GM12872 (cell line): ENCODE results near the gene LGALS14.

Source experiments
- TF ChIP-seq, protein P1 (sequence below): IDR thresholded peaks from 3 replicates; pipeline ENCODE4 v1.5.1; 2011; ENCODE audit warnings: low read depth, mild to moderate bottlenecking, low read length, moderate library complexity; ENCODE audit not compliant: insufficient read depth

The LGALS14 gene

DNA sequence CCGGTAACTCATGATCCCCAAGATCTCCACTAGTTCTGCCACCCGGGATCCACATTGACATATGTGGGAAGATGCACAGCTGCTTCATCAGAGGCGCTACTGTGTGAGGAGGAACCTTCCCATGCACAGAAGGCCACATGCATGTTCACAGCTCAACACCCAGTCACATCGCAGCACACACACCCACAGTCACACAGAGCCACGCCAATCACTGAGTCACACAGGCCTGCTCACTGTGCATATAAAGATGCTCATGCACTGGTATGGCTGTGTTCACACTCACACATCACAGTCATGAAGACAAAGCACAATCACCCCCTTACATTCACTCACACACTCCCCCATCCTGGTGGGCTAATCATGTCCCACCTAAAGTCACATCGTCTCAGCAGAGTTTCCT is 23.8 kb downstream of the LGALS14 start:
- TF ChIP-seq, protein P1, sequence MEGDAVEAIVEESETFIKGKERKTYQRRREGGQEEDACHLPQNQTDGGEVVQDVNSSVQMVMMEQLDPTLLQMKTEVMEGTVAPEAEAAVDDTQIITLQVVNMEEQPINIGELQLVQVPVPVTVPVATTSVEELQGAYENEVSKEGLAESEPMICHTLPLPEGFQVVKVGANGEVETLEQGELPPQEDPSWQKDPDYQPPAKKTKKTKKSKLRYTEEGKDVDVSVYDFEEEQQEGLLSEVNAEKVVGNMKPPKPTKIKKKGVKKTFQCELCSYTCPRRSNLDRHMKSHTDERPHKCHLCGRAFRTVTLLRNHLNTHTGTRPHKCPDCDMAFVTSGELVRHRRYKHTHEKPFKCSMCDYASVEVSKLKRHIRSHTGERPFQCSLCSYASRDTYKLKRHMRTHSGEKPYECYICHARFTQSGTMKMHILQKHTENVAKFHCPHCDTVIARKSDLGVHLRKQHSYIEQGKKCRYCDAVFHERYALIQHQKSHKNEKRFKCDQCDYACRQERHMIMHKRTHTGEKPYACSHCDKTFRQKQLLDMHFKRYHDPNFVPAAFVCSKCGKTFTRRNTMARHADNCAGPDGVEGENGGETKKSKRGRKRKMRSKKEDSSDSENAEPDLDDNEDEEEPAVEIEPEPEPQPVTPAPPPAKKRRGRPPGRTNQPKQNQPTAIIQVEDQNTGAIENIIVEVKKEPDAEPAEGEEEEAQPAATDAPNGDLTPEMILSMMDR = no peak

DNA sequence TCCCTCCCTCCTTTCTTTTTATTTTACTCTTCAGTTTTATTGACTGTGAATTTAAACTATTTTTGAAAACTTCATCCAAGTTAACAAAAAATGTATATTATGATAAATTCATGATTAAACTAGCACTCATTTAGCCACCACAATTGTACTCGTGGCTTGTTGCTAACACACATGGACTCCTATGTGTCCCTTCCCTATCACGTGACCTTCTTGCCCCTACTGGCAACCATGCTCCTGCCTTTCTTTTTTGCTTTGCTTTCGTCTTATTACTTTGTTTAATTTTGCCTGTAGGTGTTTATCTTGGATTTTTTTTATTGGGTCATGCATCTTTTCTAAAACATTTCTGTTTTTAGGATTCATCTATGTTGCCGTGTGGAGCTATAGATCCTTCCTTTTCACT is 25.3 kb downstream of the LGALS14 start:
- TF ChIP-seq, protein P1 = no peak

DNA sequence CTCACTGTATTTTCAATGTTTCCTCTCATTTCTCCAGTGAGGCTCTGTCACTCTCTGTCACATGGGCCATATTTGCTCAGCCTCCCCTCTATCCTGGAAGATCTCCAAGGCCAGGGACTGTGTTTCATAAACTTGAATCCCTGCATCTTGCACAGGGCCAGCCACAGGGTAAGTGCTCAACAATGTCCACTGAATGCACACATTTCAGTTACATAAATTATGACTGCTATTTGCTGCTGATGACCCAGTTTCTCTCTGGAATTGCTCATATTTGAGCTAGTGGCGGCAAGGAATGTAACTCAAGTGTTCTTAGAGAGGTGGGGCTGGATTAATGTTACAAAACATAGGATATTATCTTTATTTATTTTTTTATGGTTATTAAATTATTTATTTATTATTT is 27.4 kb downstream of the LGALS14 start:
- TF ChIP-seq, protein P1 = no peak

DNA sequence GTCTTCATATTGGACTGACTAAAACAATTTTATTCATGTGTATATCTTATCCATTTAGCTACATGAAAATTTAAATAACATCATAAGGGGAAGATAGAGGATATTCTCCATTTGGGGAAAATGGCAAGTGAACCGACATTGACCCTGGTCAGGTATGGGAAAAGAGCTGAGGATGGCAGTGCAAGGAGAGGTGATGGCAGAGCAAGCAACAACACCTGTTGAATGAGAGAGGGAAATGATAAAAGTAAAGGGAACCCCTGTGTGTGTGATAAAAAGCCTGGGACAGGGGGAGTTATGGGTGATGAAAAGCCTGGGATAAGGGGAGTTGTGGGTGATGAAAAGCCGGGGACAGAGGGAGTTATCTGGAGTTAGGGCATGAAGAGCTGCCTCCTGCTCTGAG is 29.6 kb downstream of the LGALS14 start:
- TF ChIP-seq, protein P1 = no peak

DNA sequence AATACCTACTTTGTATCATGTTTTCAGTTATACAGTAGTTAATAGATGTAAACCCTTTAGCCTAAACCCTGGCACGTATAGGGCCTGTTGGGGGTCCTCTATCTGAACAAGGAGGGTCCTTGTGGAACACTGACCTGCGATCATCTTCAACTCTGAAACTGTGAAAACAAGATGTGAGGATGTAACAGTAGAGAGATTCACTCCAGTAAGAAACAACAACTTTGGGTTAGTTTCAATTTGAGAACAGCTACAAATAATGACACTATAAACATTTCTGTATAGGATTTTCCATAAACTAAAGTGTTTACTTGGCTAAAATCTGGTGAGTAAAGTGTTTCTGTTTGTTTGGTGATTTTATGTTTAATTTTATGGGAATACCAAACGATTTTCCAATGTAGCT is 31.4 kb downstream of the LGALS14 start:
- TF ChIP-seq, protein P1 = no peak

DNA sequence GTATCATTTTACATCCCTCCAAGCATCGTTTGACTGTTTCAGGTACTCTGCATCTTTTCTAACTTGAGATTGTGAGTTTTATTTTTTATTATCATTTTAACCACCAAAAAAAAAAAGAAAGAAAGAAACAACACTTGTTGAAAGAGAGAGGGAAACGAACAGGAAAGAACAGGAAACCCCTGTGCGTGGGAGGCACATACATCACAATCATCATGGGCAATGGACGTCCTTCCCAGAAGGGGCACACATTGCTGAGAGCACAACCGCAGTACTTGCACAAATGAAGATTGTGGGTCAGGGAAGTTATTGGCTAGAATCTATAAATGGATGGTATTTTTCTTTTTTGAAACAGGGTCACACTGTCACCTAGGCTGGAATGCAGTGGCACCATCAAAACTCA is 31.8 kb downstream of the LGALS14 start:
- TF ChIP-seq, protein P1 = no peak

DNA sequence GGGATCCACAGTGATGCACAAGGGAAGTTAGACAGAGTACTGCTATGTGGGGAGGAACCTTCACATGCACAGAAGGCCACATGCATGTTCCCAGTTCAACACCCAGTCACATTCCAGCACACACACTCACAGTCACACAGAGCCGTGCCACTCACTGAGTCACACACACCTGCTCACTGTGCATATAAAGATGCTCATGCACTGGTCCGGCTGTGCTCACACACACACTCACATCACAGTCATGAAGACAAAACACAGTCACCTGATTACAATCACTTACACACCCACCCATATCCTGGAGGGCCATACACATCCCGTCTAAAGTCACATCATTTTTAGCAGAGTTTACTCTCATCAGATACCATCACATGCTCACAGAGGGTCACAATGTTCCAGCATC is 33.1 kb downstream of the LGALS14 start:
- TF ChIP-seq, protein P1 = no peak

DNA sequence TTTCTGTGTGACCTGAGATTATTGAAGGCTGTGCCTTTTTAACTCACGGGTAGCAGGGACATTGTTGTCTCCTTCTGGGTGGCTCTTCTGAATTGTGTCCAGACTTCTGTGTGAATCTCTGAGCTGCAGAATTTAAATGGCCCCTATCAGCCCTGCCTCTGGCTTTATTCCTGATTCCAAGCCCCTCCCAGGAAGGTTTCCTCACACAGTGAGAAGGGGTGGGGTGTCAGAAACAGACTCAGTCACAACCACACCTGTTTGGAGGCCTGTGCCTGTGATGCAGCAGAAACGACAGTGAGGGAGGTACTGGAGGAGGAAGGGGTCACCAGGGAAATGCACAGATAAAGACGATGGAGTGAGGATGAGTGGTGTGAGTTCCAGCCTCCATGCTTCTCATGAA is 33.6 kb downstream of the LGALS14 start, which contains the start of gene CLC:
Gene CLC, minus strand, starts transcription at position 139 of the 400 bp plus-strand sequence. Its CDS starts 77 bp downstream, at position 62.
- TF ChIP-seq, protein P1 = no peak
